Ramos (cell line): ENCODE data around the gene GPR143.
"Not testable (repeated sequence)": the region's sequence is repeated elsewhere in the genome, so short reads cannot be mapped to it uniquely, and the experiment has no call there.

Experiments
- in situ Hi-C: fragments of 300-500 bp; cut with MboI; formaldehyde crosslinking; loops from one replicate; pipeline ENCODE4 v1.14.3; 2022; ENCODE audit warnings: low sequenced_read_pairs; ENCODE audit not compliant: unreplicated experiment

Gene GPR143

DNA sequence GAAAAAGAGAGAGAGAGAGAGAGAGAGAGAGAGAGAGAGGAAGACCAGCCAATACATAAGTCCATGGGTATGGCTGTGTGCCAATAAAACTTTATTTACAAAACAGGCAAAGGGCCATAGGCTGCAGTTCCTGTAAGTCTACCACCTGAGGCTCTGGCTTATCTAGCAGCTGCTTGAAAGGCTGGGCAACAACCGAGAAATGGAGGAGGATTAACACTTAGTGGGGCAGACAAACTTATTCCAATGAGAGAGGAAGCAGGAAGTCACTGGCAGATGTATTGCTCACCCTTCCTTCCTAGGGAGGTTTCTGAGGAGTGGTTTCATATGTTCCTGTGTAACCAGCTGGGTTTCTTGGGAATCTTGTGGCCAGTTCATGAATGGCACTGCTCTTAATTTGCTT is 4.7 kb upstream of the GPR143 start:
- in situ Hi-C loops: no loop called here

DNA sequence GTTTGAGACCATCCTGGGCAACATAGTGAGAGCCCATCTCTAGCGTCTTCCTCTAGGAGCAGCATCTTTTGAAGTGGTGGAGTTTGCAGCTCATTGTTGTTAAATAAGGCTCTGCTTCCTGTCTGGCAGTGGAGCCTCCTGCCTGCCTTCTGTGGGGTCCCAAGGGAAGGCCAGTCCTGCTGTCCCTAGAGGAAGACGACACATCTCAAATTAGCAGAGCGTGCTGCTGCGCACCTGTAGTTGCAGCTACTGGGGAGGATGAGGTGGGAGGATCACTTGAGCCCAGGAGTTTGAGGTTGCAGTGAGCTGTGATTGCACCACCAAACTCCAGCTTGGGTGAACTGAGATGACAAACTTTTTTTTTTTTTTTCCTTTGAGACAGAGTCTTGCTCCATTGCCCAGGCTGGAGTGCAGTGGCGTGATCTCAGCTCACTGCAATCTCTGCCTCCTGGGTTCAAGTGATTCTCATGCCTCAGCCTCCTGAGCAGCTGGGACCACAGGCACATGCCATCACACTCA is 2.7 kb upstream of the GPR143 start:
- in situ Hi-C loops: not testable (repeated sequence)

DNA sequence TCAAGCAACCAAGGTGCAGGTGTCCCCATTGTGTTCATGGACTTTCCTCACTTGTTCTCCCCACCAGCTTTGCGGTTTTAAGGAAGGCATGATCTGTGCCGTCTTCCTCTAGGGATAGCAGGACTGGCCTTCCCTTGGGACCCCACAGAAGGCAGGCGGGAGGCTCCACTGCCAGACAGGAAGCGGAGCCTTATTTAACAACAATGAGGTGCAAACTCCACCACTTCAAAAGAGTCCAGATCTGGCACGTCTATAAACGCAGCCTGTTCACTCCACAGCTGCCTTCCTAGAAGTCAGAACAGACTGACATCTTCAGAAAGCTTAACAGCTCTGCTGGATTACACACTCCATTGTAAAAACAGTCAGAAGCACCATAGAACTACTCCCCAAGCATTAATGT is 1.7 kb upstream of the GPR143 start:
- in situ Hi-C loops: no loop called here

DNA sequence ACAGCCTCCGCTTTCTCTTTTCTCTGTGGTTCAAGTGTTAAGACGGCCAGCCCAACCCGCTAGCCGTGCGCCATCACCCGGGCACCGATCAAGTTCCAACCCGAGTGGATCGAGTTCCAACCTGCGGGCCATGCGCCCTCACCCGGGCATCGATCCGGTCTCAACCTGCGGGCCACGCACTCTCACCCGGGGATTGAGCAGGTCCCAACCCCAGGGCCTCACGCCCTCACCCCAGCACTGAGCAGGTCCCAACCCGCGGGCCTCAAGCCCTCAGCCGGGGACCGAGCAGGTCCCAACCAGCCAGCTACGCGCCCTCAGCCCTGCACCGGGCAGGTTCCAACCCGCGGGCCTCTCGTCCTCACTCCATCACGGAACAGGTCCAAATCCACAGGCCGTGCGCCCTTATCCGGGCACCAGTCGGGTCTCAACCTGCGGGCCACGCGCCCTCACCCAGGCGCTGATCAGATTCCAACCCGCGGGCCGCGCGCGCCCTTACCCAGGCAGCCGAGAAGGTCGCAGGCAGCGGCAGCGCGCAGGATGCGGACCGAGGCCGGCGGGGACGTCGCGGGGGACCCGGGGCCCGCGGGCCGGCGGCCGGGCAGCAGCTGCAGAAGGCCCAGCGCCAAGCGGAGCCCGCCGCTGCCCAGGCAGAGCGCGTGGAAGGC is 443 bp downstream of the GPR143 start:
- in situ Hi-C loops: no loop called here

DNA sequence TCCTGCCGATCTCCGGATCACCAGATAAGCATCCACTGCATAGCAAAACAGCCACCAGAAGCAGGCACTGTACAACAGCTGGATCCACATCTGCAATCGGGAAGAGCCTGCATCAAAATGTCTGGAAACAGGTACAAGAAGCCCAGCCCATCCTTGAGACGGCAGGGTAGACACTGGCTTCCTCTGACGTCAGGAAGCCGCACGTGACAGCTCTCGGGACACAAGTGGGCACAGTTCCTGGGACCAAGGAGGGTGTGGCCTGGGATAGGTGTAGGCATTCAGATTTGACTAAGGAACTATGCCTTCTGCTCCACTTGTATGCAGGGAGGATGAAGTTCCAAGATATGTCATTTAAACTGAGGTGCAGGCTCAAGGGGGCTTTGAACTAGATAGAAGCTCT is 6.3 kb downstream of the GPR143 start:
- in situ Hi-C loops: no loop called here

DNA sequence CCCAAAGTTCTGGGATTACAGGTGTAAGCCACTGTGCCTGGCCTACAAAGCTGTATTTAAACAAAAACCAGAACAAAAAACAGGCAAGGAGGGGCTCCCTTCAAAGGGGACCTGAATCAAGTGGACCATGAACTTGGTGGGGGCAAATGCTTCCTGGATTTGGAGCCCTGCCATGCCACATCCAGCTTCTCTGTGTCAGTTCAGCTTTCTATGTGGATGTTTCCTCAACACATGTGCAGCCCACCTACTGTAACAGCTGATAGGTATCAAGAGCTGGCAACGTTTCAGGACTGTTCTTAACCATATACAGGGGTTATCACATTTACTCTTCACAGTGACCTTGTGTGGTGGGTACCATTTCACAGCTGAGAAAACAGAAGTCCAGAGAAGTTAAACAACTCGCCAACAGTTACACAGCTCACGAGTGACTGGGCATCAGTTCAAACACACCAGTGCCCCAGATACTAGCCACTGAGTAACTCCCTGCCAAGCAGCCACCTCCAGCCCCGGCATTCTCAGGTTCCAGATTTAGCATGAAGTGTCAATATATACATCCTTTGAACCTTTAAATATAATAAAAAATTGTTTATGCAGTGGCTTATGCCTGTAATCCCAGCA is 7.5 kb downstream of the GPR143 start:
- in situ Hi-C loops: no loop called here

DNA sequence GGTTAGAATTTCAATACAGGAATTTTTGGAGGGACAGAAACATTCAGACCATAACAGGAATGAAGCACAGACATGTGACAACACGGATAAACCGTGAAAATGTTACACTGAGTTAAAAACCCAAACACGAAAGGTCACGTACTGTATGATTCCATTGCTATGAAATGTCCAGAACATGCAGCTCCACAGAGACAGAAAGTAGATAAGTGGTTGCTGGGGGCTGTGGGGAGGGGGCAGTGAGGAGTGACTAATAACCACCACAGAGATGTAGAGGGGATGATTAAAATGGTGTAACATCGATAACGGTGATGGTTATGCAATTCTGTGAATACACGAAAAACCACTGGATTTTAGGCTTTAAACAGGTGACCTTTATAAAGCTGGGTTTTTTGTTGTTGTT is 8.3 kb downstream of the GPR143 start:
- in situ Hi-C loops: no loop called here

DNA sequence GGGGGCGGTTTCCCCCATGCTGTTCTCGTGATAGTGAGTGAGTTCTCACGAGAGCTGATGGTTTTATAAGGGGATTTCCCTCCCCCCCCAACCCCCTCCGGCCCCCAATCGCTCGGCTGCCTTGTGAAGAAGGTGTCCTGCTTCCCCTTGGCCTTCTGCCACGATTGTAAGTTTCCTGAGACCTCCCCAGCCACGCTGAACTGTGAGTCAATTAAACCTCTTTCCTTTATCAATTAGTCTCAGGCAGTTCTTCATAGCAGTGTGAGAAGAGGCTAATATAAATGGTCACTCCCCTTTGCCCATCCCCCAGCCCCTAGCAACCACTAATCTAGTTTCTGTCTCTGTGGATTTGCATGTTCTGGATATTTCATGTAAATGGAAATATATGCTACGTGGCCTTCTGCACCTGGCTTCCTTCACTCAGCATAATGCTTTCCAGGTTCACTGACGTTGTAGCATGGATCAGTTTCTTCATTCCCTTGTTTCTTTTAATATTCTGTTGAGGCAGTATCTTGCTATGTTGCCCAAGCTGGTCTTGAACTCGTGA is 16.4 kb downstream of the GPR143 start:
- in situ Hi-C loops: no loop called here

DNA sequence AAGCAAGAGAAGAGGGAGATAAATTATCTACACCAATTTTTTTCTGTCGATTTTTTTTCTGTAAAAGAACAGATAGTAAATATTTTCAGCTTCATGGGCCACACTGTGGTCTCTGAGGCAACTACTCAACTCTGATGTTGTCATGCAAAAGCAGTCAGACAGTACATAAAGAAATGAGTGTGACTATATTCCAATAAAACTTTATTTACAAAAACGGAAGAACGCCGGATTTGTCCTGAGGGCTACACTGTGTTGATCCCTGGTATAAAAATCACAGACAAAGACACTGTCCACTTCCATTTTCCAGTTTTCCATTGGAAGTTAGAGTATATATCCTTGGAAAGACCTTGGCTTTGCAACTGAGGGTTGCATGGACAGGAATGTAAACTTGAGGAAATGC is 18.0 kb downstream of the GPR143 start:
- in situ Hi-C loops: no loop called here

DNA sequence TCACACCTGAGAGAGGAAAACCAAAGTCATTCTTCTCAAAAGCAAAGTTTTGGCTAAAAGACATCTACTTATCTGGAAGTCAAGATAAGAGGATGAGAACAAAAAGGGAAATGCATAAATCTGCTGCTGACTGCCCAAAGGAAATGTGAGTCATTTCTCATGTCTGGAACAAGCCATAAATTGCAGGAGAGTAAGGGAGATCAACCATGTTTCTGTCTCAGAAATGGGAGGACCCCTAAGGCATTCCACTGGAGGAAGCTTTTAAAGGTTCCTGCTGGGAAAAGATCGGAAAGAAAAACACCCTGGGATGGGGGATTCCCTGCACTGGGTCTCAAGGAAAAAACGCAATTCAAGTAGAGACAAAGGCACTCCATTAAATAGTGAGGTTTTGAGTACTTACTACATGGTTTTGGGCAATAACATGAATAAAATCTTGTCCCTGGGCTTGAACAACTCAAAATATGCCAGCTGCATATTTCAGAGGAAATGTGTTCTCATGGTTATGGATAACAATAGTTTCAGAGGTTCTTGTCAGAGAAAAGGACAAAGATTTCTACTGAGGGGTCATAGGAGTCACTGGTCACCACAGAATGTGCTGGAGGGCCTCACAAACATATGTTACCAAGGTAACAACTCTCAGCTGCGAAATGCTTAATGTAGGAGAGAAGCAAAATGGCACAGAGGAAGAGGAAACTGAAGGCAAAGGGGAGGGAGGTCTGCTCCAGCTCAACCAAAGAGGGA is 19.3 kb downstream of the GPR143 start:
- in situ Hi-C loops: no loop called here

DNA sequence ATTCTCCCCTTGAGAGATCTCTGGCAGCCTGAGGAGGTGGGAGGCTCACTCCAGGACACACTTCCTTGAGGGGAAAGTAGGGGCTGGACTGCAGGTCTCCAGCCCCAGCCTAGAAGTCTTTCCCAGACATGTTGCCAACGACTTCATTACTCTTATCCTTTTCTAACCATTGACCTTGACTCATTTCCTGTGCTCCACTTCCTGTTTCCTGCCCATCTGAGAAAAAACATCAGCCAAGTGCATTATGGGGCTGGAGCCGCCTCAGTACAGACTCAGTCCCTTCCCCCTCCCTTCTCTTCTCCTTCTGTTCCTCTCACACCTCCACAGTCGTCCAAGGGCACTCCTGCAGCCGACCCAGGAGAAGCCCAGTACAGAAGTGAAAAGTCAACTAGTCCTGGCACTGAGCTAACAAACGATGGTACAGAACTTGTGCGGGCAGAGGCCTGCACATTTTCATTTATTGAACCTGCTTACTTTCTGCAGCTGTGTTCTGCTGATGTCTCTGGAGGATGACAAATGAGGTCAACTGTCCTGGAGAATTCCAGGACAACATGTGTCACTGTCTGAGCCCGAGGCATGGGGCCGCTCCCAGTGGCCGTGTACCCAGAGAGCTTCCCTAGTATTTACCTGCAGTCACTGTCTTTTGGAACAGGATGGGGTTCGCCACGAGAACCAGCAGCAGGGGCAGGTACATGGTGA is 20.1 kb downstream of the GPR143 start:
- in situ Hi-C loops: no loop called here

DNA sequence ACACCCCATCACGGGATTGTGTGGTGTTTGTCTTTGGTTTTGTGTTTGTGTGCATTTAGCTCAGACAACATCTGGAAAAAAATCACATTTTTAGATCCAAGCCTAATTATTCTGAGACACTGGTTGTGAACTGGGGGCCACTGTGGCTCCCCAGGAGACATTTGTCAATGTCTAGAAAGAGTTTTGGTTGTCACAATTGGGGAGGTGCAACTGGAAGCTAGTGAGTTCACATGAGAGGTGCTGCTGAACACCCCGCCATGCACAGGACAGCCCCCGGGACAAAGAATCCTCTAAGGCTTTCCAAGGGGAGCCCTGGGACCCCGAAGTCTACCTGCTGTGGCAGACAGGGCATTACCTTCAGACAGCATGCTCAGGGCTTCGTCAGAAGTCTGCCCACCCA is 26.5 kb downstream of the GPR143 start:
- in situ Hi-C loops: no loop called here

DNA sequence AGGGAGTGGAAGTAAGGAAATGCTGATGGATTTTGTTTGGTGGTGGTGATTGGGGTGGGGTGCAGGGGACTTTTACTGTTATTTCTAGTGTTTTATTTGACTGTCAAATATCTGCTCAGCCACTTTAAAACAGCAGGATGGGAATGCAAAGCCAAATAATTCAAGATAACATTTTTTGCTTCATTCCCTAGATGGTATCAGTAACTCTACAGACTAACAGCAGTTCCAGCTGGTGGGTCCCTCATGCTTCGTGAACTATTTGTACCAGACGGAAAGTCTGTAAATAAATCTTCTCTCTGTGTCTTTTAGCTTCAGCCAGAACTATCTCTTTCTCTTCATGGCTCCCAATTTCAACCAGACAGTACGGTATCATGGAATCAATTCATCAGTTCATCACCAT is 27.5 kb downstream of the GPR143 start:
- in situ Hi-C loops: no loop called here

DNA sequence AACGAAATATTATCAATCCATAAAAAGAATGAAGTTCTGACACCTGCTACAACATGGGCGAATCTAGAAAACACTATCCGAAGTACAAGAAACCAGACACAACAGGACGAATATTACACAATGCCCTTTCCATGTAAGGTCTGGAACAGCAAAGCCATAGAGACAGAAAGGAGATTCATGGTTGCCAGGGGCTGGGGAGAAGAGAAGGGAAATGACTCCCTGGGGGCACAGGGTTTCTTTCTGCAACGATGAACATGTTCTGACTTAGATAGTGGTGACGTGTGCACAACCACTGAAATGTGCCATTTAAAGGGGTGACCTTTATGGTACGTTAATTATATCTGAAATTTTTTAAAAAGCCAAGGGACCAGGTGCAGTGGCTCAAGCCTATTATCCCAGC is 28.3 kb downstream of the GPR143 start:
- in situ Hi-C loops: no loop called here

DNA sequence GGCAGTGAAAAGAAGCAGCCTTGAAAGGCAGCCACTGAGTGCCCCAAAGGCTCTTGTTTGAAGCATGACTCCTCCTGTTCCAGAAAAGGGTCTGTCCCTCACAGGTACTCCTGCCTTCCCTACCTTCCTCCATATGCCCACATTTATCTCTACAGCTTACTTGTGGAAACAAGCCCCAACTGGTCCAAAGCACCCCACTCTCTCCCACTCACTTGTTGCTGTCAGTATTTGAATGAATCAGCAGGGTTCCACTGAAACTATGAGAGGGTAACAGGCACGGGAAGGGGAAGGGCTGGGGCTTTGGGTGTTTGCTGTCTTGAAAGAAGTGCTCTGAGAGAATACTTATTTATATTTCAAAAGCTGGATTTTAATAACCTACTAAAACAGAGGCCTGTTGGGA is 34.9 kb downstream of the GPR143 start:
- in situ Hi-C loops: no loop called here

DNA sequence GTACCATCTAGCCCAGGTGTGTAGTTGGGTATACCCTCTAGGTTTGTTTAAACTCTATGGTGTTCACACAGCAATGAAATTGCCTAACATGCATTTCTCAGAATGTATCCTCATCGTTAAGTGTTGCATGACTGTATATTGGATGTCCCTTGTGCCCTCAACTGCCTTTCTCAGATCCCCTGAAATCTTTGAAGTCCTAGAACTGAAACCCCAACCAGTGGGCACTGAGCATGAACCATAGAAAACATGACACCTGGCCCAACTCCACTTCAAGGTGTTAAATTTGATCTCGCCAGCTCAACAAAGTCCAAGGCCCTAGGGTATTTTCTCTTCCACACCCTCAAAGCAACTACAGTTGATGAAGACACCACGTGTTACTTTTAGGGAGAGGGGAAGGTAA is 35.6 kb downstream of the GPR143 start:
- in situ Hi-C loops: no loop called here

DNA sequence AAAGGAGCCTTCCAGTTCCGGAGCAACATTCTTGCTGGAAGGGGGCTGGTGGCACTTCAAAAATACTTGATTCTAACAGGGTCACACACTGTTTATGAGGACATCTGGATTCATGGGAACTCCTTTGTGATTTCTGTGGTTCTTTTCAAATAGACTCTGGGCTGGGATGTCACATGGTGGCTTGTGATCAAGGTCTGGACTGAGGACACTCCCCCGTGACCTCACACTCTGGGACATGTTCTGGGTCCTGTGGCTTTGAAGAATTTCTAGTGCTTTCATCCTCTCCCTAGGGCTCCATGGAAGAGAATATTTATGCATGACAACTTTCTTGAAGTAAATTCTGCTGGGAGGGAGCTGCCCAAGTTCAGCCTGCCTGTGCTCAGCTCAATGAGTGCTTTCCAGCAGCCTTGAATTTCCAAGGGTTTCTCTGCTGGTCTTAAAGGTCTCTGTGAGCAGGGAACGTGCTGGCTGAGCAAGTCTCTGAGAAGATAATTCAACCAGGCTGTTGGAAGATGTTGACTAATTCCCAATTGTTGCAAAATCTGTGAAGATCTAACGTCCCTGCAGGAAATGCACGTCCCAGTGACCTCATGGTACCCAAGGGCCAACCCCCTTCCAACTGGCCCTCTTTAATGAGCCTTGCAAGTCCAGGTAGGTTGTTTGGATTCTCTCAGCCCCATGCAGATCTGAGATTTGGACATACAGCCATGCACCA is 36.3 kb downstream of the GPR143 start:
- in situ Hi-C loops: no loop called here

DNA sequence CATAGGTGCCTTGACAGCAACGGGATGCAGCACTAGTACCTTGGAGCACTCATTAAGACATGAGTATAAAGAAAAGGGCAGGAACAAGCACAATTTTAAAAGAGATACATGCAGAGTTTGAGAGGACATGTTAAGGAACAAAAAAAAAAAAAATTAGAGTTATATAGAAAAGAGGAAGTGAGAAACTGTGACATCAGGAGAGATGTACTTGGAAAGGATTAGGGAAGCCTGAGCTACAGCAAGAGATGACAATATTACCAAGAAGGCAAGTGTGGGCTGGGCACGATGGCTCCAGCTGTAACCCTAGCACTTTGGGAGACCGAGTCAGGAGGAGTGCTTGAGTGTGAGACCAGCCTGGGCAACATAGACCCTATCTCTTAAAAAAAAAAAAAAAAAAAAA is 37.4 kb downstream of the GPR143 start:
- in situ Hi-C loops: no loop called here

DNA sequence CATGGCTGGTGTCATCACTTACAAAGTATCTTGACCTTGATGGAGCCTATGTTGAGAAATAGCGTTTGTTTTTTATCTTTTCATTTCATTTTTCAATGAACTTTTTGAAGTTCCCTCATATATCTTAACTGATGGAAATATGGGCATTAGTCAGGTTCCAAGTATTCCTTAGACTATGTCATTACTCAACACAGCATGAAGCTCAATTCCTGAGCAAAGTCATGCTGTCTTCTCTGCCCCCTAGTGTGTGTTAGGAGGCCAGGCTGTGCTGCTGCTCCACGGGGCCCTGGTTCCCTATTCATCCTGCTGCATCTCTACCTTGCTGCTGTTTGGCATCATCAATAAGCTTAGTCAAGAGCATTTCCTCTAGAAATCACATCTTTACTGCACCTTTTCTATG is 40.9 kb downstream of the GPR143 start:
- in situ Hi-C loops: loop anchor here (25.0 kb wide), 1 partner anchor 912 kb away; the partner anchor contains the start of gene FAM9A

DNA sequence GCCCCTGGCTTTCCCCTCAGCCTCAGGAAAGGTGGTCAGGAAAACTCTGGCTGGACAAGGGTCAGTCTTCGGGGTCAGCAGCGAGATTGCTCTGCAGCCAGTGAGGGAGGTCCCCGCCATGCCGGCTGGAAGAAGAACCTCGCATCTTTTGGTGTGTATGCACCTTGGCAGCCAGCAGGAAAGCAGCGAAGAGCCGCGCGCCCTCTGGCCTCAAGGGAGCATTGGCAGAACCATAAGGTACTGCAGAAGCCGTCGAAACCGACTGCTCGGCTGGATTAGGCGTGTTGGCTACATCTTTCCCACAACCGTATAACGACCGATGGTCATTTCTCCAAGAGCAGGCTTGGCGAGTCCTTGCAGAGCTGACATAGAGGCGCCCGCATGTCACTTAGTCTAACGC is 48.3 kb downstream of the GPR143 start:
- in situ Hi-C loops: loop anchor here (25.0 kb wide), 1 partner anchor 905 kb away; the partner anchor contains the start of gene FAM9A
